GM18502 (cell line): ENCODE measurements around the gene CFLAR.
"Not testable (repeated sequence)": the region's sequence is repeated elsewhere in the genome, so short reads cannot be mapped to it uniquely, and the experiment has no call there.

Source experiments
- ATAC-seq: cut with Tn5 transposase; IDR thresholded peaks from one replicate; pipeline ENCODE4 v1.9.1; 2021; ENCODE audit warnings: mild to moderate bottlenecking; ENCODE audit not compliant: unreplicated experiment, poor library complexity

Gene CFLAR

DNA sequence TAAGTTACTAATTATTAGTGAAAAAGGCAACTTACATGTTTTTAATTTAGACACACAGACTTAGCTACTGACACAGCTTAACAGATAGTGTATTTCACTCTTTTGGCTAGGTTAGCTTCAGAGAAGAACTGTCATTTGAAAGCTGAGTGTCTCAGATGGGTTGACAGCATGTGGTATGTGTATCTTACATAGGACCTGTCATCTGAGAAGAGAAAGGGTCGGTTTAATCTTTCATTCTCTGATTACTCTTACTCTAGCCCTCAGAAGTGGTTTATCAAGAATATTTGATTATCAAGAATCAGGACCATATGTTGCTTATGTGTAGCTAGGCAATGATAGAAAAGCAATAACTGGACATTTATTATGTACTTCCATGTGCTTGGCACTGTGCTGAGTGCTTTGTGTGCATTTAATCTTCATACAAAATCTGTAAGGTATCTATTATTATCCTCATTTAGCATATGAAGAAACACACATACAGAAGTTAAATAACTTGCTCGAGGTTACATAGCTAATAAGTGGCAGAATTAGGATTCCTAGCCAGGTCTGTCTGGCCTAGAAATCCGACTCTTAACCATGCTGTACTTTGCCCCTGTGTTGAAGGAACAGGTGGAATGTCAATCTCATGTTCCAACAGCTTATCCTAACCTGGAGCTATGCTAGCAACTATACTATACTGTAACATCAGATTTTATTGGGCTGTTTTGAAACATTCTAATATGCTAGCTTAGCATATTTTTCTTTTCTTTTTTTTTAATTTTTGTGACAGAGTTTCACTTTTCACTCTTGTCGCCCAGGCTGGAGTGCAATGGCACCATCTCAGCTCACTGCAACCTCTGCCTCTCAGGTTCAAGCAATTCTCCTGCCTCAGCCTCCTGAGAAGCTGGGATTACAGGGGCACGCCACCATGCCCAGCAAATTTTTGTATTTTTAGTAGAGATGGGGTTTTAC, 28.4 kb downstream of the CFLAR start:
- no peak for ATAC-seq

DNA sequence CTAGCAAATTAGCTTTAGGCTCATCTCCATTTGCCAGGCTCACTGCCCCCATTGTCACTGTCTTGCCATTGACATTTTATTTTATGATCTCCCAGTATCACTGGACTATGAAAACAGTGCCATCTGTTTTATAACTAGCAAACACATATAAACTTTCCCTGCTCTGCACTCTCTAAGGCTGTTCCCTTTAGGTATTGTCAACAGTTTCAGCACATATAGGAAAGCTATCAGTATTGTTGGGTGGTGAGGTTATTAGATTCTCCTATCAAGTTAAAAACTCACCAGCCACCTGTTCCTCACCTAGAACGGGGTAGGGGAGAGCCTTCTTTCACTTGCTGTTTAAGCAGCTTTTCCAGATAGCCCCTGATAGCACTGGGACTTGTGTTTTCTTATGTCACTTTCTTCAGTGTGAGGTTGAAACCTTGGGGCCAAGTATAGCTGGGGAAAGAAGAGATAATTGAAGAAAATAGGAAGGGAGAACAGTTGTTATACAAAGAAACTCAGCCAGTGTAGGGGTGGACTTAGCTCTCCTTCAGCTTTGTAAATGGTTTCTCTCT, 32.5 kb downstream of the CFLAR start:
- no peak for ATAC-seq

DNA sequence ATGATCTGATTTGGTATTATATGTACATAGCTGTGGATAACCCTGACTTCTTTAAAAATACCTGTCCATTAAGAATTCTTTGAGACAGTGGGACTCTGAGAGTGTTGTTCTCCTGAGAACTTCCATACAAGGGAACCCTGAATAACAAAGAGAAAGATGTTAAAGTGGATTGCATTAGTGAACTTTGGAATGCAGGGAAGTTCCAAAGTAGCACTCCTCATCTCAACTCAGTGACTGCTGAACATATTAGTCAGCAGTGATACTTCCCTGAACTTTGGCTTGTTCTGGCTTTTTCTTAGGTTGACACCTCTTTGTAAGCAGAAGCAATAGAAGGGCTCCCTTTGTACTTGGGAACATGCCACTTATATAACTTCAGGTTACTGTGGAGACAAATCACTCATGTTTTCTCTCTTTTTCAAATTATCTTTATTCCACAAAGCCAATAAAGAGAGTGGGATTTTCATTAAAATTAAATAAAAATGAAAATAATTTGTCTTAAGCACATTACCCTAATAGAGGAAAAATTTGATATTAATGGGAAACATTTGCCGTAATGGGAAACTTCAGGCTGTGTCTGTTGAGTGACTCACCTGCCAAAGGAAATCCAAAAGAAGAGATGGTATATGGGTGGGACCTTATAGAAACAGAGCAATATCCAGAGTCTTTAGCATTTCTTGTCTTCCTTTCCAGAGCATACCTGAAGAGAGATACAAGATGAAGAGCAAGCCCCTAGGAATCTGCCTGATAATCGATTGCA, 33.3 kb downstream of the CFLAR start:
- no peak for ATAC-seq

DNA sequence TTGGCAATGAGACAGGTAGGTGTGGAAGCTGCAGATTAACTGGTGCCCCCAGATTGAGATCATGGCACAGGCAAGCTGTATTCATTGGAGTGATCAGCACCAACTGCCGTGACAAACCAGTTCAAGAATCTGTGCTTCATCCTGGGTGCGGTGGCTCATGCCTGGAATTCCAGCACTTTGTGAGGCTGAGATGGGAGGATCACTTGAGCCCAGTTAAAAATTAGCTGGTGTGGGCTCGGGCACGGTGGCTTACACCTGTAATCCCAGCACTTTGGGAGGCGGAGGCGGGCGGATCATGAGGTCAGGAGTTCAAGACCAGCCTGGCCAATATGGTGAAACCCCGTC, 33.8 kb downstream of the CFLAR start:
- ATAC-seq, result not testable (repeated sequence)

DNA sequence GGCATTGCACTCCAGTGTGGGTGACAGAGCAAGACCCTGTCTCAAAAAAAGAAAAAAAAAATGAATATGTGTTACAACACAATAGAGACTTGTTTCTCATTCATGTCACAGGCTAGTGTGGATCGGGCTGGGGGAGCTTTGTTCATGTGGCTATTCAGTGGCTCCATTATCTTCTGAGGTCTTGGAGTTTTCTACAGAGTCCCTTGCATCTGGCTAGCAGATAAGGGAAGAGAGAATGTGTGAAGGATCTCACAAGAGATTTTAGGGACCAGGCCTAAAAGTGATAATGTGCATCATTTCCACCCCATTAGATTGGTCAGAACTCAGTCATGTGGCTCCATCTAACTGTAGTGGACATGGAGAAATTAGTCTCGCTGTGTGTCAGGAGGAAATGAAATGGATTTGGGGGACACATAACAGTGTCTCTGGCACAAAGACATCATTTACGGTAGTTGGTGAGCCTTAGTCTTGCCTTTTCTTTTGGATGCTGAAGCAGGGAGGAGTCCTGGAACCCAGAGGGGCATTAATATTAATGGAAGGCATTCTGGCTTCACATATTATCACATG, 34.6 kb downstream of the CFLAR start:
- no peak for ATAC-seq

DNA sequence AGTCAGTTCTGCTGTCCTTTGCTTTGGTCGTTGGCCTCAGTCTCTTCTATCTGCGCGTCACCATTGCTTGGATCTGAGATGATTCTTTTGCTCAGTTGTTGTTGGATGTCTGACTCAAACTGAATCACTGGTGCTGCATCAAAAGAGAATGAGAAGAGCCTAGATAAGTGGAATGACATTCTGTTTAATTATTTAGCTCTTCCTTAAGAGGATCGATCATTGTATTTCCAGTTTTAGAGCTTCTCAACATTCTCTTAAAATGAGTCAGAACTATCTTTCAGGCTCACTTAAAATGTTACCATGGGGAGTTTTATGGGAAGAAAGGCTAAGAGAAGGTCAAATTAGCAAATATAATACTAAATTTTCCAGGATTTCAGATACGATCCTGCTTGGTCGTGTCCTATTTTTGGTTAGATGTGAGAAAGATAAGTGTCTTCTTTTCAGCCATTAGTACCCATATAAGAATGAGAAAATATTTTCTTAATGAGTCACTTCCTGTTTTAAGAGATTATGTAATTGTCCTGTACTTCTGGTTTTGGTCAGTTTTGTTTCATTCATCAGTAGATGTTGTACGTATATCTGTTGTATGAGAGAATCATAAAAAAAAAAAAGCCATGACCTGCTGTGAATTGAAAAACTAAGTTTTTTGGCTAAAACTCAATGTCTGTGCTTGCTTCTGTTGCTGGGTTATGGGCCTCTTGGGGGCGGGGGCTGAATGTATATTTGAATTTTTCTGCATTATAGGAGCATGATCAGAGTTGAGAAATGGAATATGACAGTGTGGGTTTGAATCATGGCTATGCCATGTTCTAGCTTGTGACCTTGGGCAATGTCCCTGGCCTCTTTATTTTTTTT, 35.4 kb downstream of the CFLAR start:
- ATAC-seq, result peak; percentile 78

DNA sequence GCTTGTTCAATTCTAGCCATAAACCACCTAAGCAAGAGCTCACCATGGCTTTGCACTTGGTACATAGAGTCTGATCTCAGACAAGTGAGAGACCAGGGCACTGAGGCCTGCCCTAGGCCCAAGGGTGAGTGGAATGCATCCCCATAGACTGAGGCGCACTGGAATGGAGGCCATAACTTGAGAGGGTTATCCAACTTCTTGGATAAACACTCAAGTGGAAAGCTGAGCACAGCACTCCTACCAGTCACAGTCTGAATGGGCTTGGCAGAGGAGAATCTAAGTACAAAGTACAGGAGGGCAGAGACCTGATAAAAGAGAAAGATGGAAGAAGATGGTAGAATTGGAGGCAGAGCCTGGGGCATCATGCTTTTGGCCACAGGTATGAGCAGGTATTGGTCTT, 36.6 kb downstream of the CFLAR start:
- ATAC-seq, result no peak

DNA sequence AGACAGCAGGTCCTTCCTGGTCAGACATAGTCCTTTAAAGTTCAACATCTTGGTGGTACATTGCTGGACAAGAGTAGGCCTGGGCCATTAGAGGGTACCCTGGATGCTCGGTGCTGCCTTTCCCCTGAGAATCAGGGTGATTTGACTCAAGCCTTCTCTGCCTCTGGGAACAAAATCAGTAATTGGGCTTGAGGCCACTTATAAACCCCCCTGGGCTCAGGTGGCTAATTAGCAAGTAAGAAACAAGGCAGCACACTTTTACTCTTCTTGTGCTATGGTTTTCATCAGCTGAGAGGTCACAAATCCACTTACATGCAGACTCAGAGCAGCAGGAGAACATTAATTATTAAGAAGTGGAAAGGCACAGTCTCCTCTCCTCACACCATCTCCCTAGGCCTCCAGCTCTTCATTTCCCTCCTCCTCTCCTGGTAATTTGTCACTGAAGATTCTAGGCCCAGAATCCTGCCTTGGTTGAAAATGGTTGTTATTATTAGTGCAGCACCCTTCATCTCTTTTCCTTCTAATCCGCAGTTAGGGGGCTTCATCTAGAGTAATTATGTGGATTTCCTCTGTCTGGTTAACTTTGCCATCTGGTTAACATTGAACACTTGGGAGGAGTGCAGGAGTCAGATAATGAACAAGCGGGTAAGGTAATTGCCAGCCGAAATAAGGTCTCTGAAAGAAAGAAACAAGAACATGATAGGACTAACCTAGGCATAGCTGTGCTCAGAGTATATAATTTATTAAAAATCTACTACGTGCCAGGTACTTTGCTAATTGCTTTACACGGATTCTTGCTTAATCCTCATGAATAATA, 37.2 kb downstream of the CFLAR start:
- ATAC-seq, result no peak

DNA sequence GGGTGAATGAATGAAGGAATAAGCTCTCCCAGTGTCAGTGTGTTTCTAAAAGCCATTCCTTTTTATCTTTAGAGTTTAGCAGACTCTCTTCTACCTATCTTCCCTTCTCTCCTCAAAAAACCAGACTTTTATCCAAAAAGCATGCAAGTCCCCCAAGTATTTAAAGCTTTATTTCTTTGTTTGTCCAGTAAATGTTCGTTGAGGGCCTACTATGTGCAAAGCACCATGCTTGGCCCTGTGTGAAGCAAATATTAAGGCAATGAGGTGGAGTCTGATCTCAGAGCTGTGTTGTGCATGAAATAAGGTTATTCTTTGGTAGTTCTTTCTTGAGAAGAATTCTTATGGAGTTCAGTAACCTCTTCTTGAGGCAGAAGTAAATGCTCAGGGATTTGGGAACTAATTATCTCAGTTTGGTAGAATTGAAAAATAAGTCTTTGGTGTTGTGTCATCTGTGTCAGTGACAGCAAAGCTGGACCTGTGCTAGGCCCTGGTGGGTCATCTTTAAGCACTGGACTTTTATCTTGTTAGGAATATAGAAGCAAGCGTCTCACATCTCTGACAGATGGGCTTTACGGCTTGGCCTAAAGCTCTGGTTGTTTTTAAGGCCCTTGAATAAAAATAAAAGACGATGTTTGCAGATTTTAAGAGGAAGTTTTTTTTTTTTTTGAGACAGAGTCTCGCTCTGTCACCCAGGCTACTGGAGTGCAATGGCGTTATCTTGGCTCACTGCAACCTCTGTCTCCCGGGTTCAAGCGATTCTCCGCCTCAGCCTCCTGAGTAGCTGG, 38.8 kb downstream of the CFLAR start:
- no peak for ATAC-seq

DNA sequence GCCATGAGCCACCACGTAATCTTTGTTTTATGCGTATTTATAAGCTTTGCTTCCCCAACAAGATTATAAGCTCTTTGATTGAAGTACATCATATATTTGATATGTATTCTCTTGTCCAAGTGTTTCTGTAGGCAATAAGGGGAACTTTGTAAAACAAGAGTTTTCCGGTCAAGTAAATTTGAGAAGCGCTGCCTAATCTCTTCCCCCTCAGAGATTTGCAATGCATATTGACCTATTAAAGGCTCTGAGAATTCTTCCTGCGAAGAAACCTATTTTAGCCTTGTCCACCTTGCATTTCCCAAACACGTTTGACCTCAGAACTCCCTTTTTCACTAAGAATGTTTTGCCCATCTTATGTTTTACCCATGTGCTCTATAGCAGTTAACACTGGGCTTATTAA, 40.1 kb downstream of the CFLAR start:
- ATAC-seq, result no peak

DNA sequence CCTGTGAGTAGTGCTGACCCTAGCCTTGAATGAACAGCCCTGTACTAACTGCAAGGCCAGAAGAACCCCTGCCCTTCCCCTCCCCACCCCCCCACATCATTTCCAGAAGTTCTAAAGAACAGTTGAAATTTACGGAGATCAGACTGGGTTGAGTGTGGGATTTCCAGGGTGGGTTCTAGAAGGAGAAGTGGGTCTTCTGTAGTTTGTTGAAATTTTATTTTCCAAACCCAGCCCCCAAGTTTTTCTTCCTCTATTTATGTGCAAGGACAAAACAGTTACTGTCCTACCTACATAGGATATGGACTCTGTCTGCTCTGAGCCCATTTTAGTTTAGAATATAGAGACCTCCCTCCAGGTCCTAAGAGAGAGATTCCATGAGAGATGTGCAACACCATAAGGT, 40.7 kb downstream of the CFLAR start:
- no peak for ATAC-seq

DNA sequence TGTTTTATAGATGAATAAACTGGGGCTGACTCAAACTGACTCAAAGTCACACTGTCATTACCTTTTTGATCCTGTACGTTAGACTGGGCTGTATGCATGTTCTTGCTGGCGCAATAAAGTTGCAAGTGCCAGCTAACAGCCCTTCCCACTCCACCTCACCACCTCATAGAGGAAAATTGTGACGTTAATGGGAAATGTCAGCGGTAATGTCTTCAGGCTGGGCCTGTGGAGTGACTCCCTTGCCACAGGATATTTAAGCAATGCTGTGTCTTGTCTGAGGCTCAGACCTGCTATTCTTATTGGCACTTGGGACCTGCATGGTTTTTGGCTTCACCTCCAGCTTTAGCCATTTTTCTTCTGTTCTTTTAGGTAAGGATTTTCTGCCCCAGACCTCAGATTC, 41.7 kb downstream of the CFLAR start:
- peak; percentile 25 for ATAC-seq

DNA sequence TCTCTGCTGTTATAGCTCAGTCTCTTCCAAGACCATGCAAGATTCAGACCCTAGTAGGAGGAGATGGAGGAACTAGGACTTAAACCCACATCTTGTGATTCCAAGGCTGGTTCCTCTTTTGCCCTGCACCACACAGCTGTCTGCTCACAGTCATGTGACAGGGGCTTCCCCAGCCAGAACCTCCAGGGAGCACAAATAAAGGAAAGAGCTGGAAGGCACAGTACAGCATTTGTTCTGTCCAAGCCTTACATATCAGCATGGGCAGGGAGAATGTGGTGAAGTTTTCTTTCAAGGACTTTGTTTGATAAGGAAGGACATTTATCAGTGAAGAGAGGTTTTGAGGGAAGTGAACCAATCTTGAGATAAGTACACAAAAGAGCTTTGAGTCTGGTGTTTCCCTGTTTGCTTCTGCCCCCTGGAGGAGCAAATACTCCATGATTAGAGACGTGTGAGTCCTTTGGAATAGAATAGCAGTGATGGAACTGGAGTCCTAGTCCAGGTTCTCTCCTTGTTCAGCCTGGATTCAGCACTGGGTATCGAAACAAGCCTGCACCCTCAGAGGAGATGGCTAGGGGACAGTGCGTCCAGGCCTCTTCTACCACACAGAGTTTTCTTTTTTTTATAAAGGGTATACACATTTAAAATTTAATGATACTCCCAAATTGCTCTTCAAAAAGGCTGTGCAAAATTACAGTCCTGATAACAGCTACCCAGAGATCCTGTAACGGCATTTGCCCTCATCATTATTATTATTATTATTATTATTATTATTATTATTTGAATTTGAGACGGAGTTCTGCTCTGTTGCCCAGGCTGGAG, 42.4 kb downstream of the CFLAR start:
- ATAC-seq, result peak; percentile 98

DNA sequence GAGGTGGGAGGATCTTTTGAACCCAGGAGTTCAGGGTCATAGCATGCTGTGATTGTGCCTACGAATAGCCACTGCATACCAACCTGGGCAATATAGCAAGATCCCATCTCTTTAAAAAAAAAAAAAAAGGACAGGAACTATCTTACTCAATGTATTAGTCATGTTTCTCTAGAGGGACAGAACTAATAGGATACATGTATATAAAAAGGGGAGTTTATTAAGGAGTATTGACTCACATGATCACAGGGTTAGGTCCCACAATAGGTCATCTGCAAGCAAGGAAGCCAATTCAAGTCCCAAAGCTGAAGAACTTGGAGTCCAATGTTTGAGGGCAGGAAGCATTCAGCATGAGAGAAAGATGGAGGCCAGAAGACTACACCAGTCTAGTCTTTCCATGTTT, 48.2 kb downstream of the CFLAR start:
- no peak for ATAC-seq

DNA sequence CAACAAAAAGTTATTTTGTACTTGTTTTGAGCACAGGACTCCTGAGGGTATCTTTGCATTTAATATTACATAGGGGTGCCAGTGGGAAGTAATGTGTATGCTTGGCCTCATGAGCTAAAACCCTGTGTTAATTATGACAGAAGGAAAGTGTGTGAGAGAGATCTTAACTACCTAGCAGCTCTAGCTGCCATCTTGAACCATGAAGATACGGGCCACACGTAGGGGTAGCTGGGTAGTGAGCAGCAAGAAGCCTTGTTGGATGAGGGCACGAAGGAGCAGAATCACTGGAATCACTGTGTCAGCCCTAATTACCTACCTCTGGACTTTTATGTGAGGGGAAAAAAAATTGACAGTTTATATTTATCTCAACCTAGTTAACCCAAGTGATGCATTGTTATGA, 51.6 kb downstream of the CFLAR start:
- ATAC-seq, result no peak

DNA sequence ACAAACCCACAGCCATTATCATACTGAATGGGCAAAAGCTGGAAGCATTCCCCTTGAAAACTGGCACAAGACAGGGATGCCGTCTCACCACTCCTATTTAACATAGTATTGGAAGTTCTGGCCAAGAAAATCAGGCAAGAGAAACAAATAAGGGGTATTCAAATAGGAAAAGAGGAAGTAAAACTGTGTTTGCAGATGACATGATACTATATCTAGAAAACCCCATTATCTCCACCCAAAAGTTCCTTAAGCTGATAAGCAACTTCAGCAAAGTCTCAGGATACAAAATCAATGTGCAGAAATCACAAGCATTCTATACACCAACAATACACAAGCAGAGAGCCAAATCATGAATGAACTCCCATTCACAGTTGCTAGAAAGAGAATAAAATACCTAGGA, 52.5 kb downstream of the CFLAR start:
- not testable (repeated sequence) for ATAC-seq

DNA sequence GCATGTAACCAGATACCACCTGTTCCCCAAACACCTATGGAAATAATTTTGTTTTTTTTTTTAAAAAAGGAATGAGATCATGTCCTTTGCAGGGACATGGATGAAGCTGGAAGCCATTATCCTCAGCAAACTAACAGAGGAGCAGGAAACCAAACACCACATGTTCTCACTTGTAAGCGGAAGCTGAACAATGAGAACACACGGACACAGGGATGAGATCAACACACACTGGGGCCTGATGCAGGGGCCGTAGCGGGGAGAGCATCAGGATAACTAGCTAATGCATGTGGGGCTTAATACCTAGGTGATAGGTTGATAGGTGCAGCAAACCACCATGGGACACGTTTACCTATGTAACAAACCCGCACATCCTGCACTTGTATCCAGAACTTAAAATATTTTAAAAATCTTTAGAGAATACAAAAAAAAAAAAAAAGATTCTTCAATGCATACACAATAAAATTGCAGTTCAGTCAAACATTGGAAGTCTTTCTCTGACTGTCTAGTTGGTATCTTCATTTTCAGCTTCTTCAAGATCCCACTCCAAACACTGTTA, 55.4 kb downstream of the CFLAR start:
- ATAC-seq, result no peak
